Motor neuron (in vitro differentiated cells): ENCODE results near the gene MAU2. TPM values are rescaled to one million over a fixed set of nuclear protein-coding genes. Genes with fewer than 3 reads are reported as not detected.
"Not testable (repeated sequence)": the region's sequence is repeated elsewhere in the genome, so short reads cannot be mapped to it uniquely, and the experiment has no call there.

Experiments used
- ATAC-seq, 8 experiments: fragments of 200-7000 bp; cut with Tn5 transposase; replicated peaks in 6 of 8; 2 replicates each; pipeline ENCODE4 v1.8.0; 2021; ENCODE audit warnings: mild to moderate bottlenecking in 8 of 8, moderate library complexity in 8 of 8
- H3K27ac ChIP-seq, 2 donors: fragments of 250-450 bp; sonication (Bioruptor Pico); 2 replicates each; pipeline ENCODE4 v1.9.0; 2021; ENCODE audit warnings: antibody characterized with exemption in 2 of 2, mild to moderate bottlenecking in 2 of 2, moderate library complexity in 1 of 2
- H3K4me1 ChIP-seq, 2 donors: fragments of 250-450 bp; sonication (Bioruptor Pico); replicated peaks in 1 of 2; 2 replicates each; pipeline ENCODE4 v1.6.1; 2021; ENCODE audit warnings: antibody characterized with exemption in 2 of 2, mild to moderate bottlenecking in 2 of 2, moderate library complexity in 1 of 2
- H3K4me3 ChIP-seq, 5 donors: fragments of 250-450 bp; sonication (Bioruptor Pico); 2 replicates each; pipeline ENCODE4 v1.9.0; 2021; ENCODE audit warnings: antibody characterized with exemption in 5 of 5, mild to moderate bottlenecking in 5 of 5, moderate library complexity in 4 of 5
- whole genome bisulfite sequencing, 10 experiments: fragments of 450-650 bp; shearing (Covaris generic); methylation state at CpG; one replicate each; pipeline ENCODE4 v1.0.0; 2022; 5-methylcytosine and 5-hydroxymethylcytosine counted together
- in situ Hi-C, 9 experiments: fragments of 400-800 bp; cut with MboI; loops; one replicate each; pipeline ENCODE4 v1.15.0; 2021; ENCODE audit warnings: low sequenced_read_pairs in 9 of 9, low pct_unique_long_range_greater_than_20kb in 2 of 9; ENCODE audit not compliant: unreplicated experiment in 9 of 9
- total RNA-seq, 8 experiments: library from RNA; unstranded; fragments of 300-600 nt; gene quantifications; 2 replicates each; pipeline versions ENCODE4 v1.2.3 to v1.2.4, GENCODE V29; 2022

MAU2 gene
- total RNA-seq, 8 experiments from 2014 or later = 17.7 to 67.6 (median 27.4) TPM

- in situ Hi-C loops = loop anchor here in 3 of 9 experiments (10.0 to 25.0 kb wide), 2 partner anchors 106 to 114 kb away; no protein-coding TSS in a partner anchor
- ATAC-seq = no peak
- H3K4me1 ChIP-seq = peaks cover 6 to 14% of the 10 kb centered on the region in 2 donors
- no peak overlapping the region for H3K27ac ChIP-seq
- no peak overlapping the region for H3K4me3 ChIP-seq
- WGBS, 10 experiments = 71 to 100% (median 83%) methylated on average over 1 to 9 of the region's 11 CpGs
Observed at GRCh38 chr19:19381007-19381926, 60.6 kb downstream of the MAU2 start.

- no peak for ATAC-seq
- Histone ChIP-seq H3K27ac (no peak overlapping the region), H3K4me1 (peaks cover 12 to 19% of the 10 kb centered on the region in 2 donors), H3K4me3 (no peak overlapping the region)
- 100% methylated on average over 1 to 5 of the region's 8 CpGs; no CpG with 5 or more reads in 4 of the 10 experiments for WGBS, 10 experiments
- in situ Hi-C loops = loop anchor here in 3 of 9 experiments (10.0 to 25.0 kb wide), 2 partner anchors 105 to 113 kb away; no protein-coding TSS in a partner anchor
Observed at GRCh38 chr19:19382118-19382517, 61.5 kb downstream of the MAU2 start.

GRCh38 chr19:19384486-19384885 is 63.9 kb downstream of the MAU2 start:
- Histone ChIP-seq H3K4me3 (peak overlapping the region in 3 of 5 donors; percentile 28 to 33 (median 31)), H3K27ac (peak overlapping the region in 1 of 2 donors; percentile 84), H3K4me1 (peaks cover 12 to 25% of the 10 kb centered on the region in 2 donors)
- in situ Hi-C loops = loop anchor here in 3 of 9 experiments (10.0 to 25.0 kb wide), 2 partner anchors 103 to 110 kb away; no protein-coding TSS in a partner anchor
- ATAC-seq = no peak
- 49 to 100% (median 75%) methylated on average over 1 to 8 of the region's 13 CpGs; no CpG with 5 or more reads in 3 of the 10 experiments for WGBS, 10 experiments

- in situ Hi-C loops = loop anchor here in 3 of 9 experiments (10.0 to 25.0 kb wide), 2 partner anchors 102 to 109 kb away; no protein-coding TSS in a partner anchor
- Histone ChIP-seq H3K4me1 (peaks cover 12 to 26% of the 10 kb centered on the region in 2 donors), H3K4me3 (peak overlapping the region; percentile 50 to 79 (median 71)), H3K27ac (peak overlapping the region; percentile 62 to 84)
- ATAC-seq = peak; percentile 92 to 96 (median 94)
- 0 to 8% (median 2%) methylated on average over 1 to 8 of the region's 75 CpGs; no CpG with 5 or more reads in 6 of the 10 experiments for WGBS, 10 experiments
Observed at GRCh38 chr19:19385131-19385895, 64.7 kb downstream of the MAU2 start.

GRCh38 chr19:19385896-19386869 is 65.6 kb downstream of the MAU2 start:
- peak overlapping the region; percentile 62 to 75 for H3K27ac ChIP-seq
- WGBS, 10 experiments = 0 to 20% methylated on average over 1 to 14 of the region's 75 CpGs; no CpG with 5 or more reads in 8 of the 10 experiments

GRCh38 chr19:19387108-19387507 is 66.5 kb downstream of the MAU2 start:
- WGBS, 10 experiments = 80% methylated on average over 1 of the region's 5 CpGs; no CpG with 5 or more reads in 8 of the 10 experiments
- Histone ChIP-seq H3K27ac (no peak overlapping the region), H3K4me1 (peaks cover 12 to 26% of the 10 kb centered on the region in 2 donors), H3K4me3 (peak overlapping the region; percentile 50 to 79 (median 71))
- no peak for ATAC-seq
- in situ Hi-C loops = loop anchor here in 3 of 9 experiments (10.0 to 25.0 kb wide), 2 partner anchors 100 to 108 kb away; no protein-coding TSS in a partner anchor

More at GRCh38 chr19:19385896-19386869, 65.6 kb downstream of the MAU2 start:
- ATAC-seq = peak; percentile 18 to 28 (median 26)
- H3K4me3 ChIP-seq = peak overlapping the region; percentile 50 to 79 (median 71)
- peaks cover 12 to 26% of the 10 kb centered on the region in 2 donors for H3K4me1 ChIP-seq
- in situ Hi-C loops = loop anchor here in 3 of 9 experiments (10.0 to 25.0 kb wide), 2 partner anchors 101 to 109 kb away; no protein-coding TSS in a partner anchor

GRCh38 chr19:19388568-19389555 is 68.2 kb downstream of the MAU2 start:
- no peak overlapping the region for H3K4me3 ChIP-seq
- peaks cover 12 to 26% of the 10 kb centered on the region in 2 donors for H3K4me1 ChIP-seq
- H3K27ac ChIP-seq = no peak overlapping the region
- no peak for ATAC-seq
- whole genome bisulfite sequencing, 10 experiments = 43 to 88% (median 67%) methylated on average over 1 to 9 of the region's 13 CpGs
- in situ Hi-C loops = loop anchor here in 3 of 9 experiments (10.0 to 25.0 kb wide), 2 partner anchors 98 to 106 kb away; no protein-coding TSS in a partner anchor

GRCh38 chr19:19389683-19390082 is 69.1 kb downstream of the MAU2 start:
- peaks cover 9 to 24% of the 10 kb centered on the region in 2 donors for H3K4me1 ChIP-seq
- H3K4me3 ChIP-seq, ATAC-seq, H3K27ac ChIP-seq: not testable (repeated sequence)
- in situ Hi-C loops = loop anchor here in 3 of 9 experiments (10.0 to 25.0 kb wide), 2 partner anchors 98 to 105 kb away; no protein-coding TSS in a partner anchor
- WGBS, 10 experiments = 70 to 100% (median 86%) methylated on average over 1 to 10 of the region's 12 CpGs; no CpG with 5 or more reads in 5 of the 10 experiments

- not testable (repeated sequence) for H3K4me1 ChIP-seq, H3K27ac ChIP-seq, H3K4me3 ChIP-seq
- WGBS, 10 experiments = 78 to 93% (median 89%) methylated on average over 2 to 4 of the region's 7 CpGs; no CpG with 5 or more reads in 5 of the 10 experiments
- in situ Hi-C loops = loop anchor here in 2 of 9 experiments (25.0 kb wide), 1 partner anchor 93 kb away; no protein-coding TSS in a partner anchor
- peak in 1 of 8 experiments; percentile 6 for ATAC-seq
Observed at GRCh38 chr19:19394333-19394732, 73.7 kb downstream of the MAU2 start.

- H3K27ac ChIP-seq = no peak overlapping the region
- peak in 6 of 8 experiments; percentile 13 to 45 (median 37) for ATAC-seq
- in situ Hi-C loops = loop anchor here in 2 of 9 experiments (25.0 kb wide), 1 partner anchor 87 kb away; no protein-coding TSS in a partner anchor
Observed at GRCh38 chr19:19399733-19400433, 79.3 kb downstream of the MAU2 start.

More at GRCh38 chr19:19399733-19400433, 79.3 kb downstream of the MAU2 start:
- no peak overlapping the region for H3K4me3 ChIP-seq
- H3K4me1 ChIP-seq = peaks cover 14 to 20% of the 10 kb centered on the region in 2 donors
- 18 to 56% (median 31%) methylated on average over 1 to 8 of the region's 9 CpGs for WGBS, 10 experiments
